AG10803 (cell line): Measurements from ENCODE around the gene BAD.
A peak's percentile ranks its signal among the peaks of the same experiment; 100 is the strongest.

Source experiments
- DNase-seq: peaks from one replicate; pipeline ENCODE4 v3.0.0; 2010; ENCODE audit warnings: low read depth
- H3K4me3 ChIP-seq: 2 replicates; pipeline ENCODE4 v1.5.1; 2011; ENCODE audit warnings: mild to moderate bottlenecking, low read length, control low read depth
- CTCF ChIP-seq: conservative IDR thresholded peaks from 2 replicates; pipeline ENCODE4 v1.5.1; 2011; ENCODE audit warnings: mild to moderate bottlenecking, low read length, control low read depth, inconsistent platforms

The BAD gene

GRCh38 chr11:64244107-64244506 lies 40.4 kb downstream of the BAD start:
- H3K4me3 ChIP-seq: no peak overlapping the region
- no peak for TF ChIP-seq CTCF

DNA sequence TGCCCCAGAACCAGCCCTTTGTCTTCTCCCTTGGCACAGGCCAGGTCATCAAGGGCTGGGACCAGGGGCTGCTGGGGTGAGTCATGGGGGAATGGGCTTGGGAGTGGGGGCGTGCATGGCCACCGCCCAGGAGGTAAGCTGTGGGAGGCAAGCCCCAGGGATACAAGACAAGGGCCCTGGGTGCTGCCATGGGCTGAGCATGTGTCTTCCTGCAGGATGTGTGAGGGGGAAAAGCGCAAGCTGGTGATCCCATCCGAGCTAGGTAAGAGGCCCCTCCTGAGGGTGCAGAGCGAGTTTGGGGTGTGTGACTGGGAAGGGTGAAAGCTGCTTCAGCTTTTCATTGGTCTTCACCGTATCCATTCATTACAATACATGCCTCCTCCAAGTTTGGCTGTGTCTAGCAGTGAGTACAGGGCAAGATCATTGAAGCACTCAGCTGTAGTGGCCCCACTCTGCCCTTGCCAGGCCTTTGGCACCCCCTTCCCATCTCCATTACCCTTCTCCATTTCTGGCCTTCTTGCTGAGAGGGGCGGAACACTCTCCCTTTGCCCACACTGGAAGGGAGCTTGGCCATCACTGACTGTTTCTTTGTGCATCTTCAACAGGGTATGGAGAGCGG lies 41.1 kb downstream of the BAD start:
- peak overlapping the region; percentile 17; the same call in 1 of the 2 replicates for H3K4me3 ChIP-seq
- TF ChIP-seq CTCF: no peak
- DNase-seq: no peak

More at GRCh38 chr11:64244107-64244506, 40.4 kb downstream of the BAD start:
- no peak for DNase-seq

DNA sequence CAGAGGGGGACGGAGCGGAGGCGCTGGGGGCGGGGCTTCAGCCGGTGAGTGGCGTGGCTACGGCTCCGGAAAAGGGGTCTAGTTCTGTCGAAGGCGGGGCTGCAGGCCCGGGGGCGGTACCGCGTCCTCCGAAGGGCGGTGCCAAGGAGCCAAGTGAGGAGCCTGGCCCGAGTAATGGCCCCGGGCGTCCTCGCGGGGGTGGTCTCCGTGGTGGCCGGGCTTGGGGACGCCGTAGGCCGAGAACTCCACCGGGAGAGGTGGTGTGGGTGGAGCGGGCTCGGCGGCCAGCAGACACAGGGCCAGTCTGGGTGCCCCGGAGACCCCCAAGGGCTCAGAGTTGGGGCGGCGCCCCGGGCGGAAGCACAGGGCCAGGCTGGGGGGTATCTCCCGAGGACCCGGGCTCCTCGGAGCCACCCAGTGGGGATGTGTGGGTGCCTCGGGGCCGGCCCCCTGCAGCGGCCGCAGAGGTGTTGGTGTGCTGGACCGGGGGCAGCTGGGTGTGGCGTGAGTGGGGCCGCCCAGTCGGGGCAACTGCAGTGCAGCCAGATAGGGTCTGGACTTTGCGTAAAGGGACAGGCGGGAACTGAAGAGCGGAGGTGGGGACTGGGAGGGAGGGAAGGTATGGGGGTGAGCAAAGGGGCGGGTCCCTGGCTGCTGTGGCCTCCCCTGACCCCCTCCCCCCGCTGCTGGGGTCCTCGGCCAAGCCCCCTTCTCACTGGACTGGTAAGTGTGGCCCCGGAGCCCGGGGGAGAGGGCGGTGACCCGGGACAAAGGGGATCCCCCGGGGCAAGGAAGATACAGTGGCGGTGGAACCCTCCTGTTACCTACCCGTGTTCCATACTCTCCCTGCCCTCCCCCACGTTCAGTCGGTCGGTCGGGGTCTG lies 42.7 kb downstream of the BAD start:
- no peak for TF ChIP-seq CTCF
- H3K4me3 ChIP-seq: peak overlapping the region; percentile 82
- DNase-seq: no peak

- no peak for TF ChIP-seq CTCF
- H3K4me3 ChIP-seq: peak overlapping the region; percentile 74
- DNase-seq: peak; percentile 99
These were observed 43.3 kb downstream of the BAD start for GRCh38 chr11:64241241-64241490.

- TF ChIP-seq CTCF: no peak
- DNase-seq: peak; percentile 96
- H3K4me3 ChIP-seq: peak within 1 kb of the TSS; percentile 82
These were observed 43.8 kb downstream of the BAD start, which contains the start of gene FKBP2 for GRCh38 chr11:64240435-64241240. FKBP2 (plus strand) TSS chr11:64241095; CDS start chr11:64242388, 1,293 bp downstream.

- DNase-seq: no peak
- no peak for TF ChIP-seq CTCF
- H3K4me3 ChIP-seq: peak overlapping the region; percentile 79
These were observed 44.6 kb downstream of the BAD start for GRCh38 chr11:64239662-64240434.
